Measurements from ENCODE around the gene ZNF616.
"Not testable (repeated sequence)": the region's sequence is repeated elsewhere in the genome, so short reads cannot be mapped to it uniquely, and the experiment has no call there.

Gene ZNF616

DNA sequence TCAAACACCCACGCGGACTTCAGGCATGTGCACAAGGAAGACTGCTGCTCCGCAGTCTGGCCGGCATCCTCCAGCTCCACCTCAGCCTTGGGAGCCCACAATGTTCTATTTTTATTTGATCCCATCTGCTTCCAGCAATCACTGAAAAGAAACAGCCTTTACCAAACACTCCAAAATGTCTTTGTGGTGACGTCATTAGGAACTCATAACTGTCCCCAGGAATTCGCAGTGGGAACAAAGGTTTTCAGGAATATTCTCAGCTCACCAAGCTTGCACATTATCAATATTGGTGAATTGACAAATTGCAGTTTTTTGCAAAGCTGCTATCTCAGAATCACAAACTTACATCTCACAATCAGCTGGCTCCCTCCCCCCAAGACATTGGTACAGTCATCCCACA, 29.0 kb downstream of the ZNF616 start:
- DNase-seq (ENCODE audit: low read depth in 1 of 2, low spot score in 1 of 2) = no peak

DNA sequence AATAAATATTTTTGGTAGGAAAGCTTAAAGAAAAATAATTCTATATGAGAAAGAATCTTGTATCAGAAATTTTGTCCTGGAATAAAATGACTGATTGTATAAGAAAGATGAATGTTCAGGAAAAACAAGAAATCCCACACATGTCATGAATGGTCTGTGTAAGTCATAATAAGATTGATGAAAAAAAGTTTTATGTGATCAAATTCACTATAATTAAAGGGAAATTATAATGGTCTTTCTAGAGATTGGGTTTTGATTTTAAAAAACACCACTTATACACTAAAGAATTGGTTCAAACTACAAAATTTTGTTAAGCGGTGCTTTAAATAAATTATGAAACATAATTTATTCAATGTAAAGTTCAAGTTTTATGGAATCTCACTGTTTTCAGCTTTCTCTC, 37.0 kb downstream of the ZNF616 start:
- no peak for DNase-seq (ENCODE audit: low read depth in 1 of 2, low spot score in 1 of 2)

DNA sequence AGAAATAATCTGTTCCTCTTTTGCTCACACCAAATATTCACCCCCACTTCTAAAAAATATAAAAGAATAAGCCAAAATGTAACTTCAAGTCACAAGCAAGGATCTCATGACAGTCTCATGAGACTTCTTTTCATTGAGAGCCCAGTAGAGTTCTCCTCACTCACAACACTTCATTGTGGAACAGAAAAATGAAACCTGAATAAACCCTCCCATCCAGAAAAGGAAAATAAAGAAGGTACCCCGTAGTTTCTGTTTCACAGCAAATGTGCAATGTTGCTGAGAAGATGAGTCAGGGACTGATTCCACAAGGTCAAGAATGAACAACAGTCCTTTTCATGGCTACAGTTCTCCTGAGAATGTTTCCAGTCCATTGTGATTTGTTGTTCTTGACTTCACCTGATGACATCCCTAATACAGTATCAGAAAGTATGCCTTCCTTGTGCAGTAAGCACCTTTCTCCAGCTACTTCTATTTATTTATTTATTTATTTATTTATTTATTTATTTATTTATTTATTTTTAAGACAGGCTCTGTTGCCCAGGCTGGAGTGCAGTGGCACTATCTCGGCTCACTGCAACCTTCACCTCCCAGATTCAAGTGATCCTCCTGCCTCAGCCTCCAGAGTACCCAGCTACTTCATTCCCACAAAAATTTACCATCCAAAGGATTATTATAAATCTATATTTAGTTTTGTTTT, 37.7 kb downstream of the ZNF616 start:
- DNase-seq (ENCODE audit: low read depth in 1 of 2, low spot score in 1 of 2) = no peak

DNA sequence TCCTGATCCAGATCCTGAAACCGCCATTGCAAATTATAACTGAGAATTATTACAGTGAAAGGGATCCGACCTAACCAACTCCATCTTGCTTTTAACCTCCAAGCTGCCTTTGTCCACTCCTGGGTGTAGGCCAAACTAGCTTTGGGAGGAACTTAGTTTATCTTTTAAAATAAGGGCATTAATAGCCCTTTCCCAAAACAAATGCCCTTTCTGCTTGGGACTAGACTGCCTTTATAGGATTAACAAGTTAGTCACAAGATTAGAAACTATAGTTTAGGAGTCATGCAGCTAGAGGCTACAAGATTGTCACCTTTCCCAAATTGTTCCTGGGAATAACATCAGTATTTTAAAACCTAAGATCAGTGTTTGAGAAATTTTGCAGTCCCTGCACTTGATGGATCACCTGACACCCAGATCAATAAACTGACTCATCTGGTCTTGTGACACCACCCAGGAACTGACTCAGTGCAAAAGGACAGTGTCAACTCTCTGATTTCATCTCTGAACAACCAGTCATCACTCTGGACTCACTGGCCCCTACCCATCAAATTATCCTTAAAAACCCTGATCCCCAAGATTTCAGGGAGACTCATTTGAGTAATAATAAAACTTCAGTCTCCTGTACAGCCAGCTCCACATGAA, 40.1 kb downstream of the ZNF616 start:
- DNase-seq (ENCODE audit: low read depth in 1 of 2, low spot score in 1 of 2) = no peak

DNA sequence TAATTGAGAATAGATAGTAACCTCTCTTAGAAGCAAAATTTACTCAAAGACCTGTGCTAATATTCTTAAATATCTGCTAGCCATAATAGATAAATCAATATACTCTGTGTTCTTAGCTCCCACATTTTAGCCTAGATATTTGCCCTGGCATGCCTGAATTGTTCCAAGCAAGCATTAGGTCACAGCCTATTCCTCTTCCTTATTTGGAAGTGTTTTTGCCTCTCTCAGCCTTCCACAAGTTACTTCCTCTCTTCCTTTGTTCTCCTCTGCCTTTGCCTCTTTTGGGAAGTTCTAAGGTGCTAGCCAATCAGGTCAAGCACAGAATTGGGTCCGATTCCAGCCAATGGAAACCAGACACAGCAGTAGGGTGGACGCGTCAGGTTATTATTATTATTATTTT, 43.3 kb downstream of the ZNF616 start:
- not testable (repeated sequence) for DNase-seq (ENCODE audit: low read depth in 1 of 2, low spot score in 1 of 2)

DNA sequence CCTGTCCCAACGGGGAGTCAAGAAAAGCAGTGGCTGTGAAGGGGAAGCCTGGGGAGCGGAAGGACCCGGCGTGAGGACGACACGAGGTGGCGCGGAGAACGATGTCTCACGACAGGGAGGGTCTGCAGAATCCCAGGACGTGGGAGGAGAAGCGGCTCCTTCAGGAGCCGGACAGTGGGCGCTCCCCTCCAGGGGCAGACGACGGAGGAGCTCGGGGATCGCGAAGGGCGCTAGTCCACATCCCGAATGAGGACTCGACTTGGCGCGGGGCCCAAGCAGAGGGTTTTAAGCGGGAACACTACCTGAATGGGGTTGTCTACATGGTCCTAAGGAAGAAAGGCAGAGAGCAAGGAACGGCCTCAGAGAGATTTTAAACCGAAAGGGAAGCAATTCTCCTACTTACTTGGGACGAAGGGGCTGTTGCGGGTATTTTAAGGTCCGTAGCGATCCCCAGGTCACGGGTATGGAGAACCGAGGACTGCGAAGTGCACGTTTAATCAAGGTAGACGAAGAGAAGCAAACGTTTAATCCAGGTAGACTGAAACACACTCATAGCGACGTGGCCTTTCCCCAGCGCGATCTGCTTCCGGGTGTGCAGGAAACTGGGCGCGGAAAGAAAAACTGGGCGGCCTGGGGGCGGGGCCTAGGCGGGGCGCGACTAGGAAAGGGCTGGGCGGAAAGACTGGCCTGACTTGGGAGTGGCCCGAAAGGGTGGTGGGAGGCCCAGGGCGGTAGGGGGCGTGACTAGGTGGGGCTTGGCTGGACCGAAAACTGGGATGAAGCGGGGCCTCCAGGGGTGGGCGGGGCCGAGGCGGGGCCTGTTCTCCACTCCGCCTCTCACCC, 44.3 kb downstream of the ZNF616 start, which contains the start of gene ZNF841:
Gene ZNF841, minus strand, starts transcription at position 594 of the 843 bp plus-strand sequence. CDS start 10,964 bp downstream, outside the sequence.
- DNase-seq (ENCODE audit: low read depth in 1 of 2, low spot score in 1 of 2) = peak; percentile 65 to 84

DNA sequence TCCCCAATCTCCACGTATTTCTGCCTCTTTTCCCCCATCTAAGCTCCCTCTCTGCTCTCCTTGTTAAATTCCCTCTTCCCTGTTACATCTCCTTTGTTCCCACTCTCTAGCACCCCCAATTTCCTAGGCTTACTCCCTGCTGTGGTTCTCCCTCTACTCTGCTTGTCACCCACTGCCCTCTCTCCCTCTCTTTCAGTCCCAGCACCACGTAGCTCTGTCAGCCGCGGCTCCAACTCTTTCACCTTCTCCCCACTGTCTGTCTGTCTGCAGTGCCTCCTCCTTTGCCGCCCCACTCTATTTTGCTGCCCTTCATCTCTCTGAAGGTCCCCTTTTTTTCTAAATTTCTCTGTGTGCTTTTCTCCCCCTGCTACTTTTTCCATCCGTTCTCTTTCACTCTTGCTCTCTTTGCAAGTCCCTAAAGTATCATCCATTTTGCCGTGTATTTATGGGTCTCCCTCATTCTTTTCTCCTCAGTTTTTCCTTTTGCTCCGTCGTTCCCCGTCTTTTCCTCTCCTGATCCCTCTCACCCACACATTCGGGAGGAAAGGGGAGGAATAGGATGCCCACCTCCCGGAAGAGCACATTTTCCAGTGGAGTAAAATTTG, 45.1 kb downstream of the ZNF616 start:
- DNase-seq (ENCODE audit: low read depth in 1 of 2, low spot score in 1 of 2) = no peak

DNA sequence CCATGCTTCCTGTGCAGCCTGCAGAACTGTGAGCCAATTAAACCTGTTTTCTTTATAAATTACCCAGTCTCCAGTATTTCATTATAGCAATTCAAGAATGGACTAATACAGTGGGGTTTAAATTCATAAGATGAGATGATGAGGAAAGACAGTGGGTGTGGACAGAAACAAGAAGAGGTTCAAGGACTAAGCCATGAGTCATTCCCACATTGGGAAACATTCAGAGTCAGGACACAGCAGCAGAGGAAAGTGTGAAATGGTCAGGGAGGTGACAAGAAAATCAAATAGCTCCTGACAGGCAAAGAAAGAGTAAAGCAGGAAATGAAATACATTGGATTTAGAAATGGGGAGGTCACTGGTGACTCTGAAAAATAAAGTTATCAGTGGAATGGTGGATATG, 53.3 kb downstream of the ZNF616 start:
- no peak for DNase-seq (ENCODE audit: low read depth in 1 of 2, low spot score in 1 of 2)

DNA sequence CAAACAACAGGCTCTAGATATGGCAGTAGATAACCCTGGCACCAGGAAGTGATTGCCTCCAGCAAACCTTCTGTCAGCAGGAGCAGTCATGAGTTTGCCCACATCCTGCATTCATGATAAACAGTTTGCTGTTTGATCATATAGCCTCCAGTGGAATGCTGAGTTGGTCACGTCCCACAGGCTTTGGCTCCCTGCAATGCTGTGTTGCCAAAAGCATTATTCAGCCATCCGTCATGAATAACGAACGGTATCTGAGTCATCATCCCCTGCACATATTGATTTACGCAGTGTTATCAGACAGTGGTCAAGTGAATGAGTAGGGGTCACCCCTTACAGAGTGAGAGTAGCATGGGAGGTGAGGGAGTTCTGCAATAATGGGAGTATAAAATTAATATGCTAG, 69.2 kb downstream of the ZNF616 start:
- no peak for DNase-seq (ENCODE audit: low read depth in 1 of 2, low spot score in 1 of 2)

DNA sequence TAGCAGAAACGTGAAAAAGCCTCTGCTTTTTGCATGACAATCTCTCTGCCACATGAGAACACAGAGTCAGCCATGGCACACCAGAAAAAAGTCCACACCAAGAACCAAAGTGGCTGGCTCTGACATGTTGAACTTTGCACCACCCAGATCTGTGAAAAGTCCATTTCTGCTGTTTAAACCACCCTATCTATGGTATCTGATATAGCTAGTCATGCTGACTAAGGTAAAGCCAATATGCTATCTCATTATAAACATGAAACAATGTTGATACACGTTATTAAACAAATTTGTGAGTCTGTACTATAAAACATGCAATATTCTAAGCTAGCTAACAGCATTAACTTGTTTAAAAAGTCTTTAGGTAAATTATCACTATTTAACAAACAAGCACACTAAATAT, 70.1 kb downstream of the ZNF616 start:
- no peak for DNase-seq (ENCODE audit: low read depth in 1 of 2, low spot score in 1 of 2)

DNA sequence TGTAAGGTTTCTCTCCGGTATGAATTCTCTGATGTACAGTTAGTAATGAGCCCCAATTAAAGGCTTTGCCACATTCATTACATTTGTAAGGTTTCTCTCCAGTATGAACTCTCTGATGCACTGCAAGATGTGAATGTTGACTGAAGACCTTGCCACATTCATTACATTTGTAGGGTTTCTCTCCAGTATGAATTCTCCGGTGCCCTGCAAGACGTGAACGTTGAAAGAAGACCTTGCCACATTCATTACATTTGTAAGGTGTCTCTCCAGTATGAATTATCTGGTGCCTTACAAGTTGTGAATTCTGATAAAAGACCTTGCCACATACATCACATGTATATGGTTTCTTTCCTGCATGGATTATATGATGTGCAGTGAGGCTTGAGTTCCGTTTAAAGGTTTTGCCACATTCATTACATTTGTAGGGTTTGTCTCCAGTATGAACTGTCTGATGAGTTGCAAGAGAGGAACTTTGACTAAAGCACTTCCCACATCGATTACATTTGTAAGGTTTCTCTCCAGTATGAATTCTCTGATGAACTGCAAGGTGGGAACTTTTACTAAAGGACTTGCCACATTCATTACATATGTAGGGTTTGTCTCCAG, 73.4 kb downstream of the ZNF616 start:
- DNase-seq (ENCODE audit: low read depth in 1 of 2, low spot score in 1 of 2) = no peak

DNA sequence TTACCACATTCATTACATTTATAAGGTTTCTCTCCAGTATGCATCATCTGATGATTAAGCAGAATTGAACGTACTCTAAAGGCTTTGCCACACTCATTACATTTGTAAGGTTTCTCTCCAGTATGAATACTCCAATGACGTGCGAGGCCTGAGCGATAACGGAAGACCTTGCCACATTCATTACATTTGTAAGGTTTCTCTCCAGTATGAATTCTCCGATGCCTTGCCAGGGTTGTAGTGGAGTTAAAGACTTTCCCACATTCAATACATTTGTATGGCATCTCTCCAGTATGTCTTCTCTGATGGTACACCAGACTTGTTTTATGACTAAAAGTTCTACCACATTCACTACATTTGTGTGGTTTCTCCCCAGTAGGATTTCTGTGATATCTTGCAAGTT, 74.3 kb downstream of the ZNF616 start:
- DNase-seq (ENCODE audit: low read depth in 1 of 2, low spot score in 1 of 2) = no peak
